SW 1271 (cell line): ENCODE data around the gene SOX15.

Source experiments
- DNase-seq, 2 experiments: peaks; one replicate each; lab custom pipeline; 2025; lab: John Stamatoyannopoulos, UW

Gene SOX15

DNA sequence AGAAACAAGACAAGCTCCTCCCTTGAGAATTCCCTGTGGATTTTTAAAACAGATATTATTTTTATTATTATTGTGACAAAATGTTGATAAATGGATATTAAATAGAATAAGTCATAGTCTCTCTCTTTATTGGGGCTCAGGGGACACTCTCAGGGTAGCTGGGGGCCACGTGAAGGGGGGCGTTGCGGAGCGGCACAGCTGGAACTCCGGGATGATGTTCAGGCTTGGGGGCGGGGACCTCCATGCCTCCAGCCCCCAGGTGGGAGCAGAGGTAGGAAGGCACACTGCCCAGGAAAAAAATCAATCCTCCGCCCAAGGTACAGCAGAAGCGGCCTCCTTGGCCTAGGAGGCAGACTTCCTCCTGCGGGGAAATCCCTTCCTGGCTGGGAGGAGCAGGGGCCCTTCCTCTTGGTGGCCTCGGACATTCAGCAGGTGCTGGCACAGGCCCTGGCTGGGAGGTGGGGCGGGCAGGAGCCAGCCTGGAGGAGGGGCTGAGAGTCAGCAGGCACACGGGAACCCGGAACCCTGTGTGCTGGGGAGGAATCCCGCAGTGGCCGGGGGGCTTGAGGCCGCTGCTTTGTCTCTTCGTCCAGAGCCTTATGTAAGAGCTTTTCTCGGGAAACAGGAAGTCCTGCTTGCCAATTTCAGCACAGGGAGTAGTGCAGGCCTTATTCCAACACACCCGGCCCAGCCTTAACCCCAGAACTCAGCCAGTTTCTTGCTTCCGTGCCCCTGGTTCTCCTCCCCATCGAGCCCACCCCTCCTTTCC lies 31.9 kb downstream of the SOX15 start:
- DNase-seq: no peak

DNA sequence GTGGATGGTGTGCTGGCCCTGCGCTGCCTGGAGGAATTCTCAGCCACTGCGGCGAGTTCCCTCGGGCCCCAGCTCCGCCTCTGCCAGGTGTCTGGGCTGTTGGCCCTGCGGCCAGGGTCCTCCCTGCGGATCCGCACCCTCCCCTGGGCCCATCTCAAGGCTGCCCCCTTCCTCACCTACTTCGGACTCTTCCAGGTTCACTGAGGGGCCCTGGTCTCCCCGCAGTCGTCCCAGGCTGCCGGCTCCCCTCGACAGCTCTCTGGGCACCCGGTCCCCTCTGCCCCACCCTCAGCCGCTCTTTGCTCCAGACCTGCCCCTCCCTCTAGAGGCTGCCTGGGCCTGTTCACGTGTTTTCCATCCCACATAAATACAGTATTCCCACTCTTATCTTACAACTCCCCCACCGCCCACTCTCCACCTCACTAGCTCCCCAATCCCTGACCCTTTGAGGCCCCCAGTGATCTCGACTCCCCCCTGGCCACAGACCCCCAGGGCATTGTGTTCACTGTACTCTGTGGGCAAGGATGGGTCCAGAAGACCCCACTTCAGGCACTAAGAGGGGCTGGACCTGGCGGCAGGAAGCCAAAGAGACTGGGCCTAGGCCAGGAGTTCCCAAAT lies 32.6 kb downstream of the SOX15 start:
- no peak for DNase-seq

GRCh38 chr17:7556627-7557026 lies 33.3 kb downstream of the SOX15 start:
- DNase-seq: no peak

GRCh38 chr17:7555320-7555948 lies 34.5 kb downstream of the SOX15 start:
- DNase-seq: no peak

DNA sequence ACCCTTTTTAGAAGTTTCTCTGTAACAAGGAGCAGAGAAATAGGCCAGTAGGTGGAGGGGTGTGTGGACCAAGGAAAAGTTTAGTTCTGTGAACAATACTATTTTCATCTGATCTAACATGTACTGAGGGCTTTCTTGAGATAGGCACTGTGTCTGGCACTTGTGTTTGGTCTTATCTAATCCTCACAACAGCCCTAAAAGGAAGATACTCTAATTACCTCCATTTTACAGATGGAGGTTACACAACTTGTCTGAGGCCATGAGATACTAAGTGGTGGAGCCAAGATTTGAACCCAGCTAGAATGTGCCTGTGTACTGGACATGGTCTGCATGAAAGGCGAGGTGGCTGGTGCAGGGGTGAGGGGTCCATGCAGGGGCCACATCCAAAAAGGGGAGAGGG lies 36.5 kb downstream of the SOX15 start:
- DNase-seq: no peak

DNA sequence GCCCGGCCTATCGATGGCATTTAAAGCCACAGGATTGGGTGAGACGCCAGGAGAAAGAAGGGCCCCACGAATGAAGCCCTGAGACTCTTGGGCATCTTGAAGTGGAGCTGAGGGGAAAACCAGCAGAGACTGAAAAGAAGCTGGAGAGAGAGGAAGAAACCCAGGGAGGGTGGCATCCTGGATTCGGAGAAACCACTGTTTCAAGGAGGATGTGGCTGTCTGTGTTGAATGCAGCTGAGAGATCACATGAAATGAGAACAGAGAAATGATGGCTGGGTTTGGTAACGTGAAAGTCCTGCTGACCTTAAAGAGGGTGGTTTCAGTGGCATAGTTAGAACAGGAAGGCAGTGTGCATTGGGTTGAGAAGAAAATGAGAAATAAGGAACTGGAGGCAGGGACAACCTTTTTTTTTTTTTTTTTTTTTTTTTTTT lies 37.3 kb downstream of the SOX15 start:
- no peak for DNase-seq

DNA sequence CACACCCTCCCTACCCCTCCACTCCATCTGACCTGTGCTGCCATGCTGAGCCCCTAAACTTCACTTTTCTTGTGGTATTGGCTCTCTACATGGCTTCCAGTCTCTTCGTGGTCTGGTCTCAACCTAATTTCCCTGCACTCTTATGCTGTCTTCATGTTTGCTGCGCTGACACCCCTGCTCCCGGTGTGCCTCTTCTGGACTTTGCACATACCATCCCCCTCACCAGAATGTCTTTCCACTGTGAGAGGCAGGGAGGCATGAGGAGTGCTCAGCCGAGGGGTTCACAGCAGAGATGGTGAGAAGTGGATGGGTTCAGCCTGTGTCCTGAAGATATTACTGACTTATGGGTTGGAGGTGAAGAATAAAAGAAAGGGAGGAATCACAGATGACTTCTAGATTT lies 38.5 kb downstream of the SOX15 start:
- DNase-seq: no peak

DNA sequence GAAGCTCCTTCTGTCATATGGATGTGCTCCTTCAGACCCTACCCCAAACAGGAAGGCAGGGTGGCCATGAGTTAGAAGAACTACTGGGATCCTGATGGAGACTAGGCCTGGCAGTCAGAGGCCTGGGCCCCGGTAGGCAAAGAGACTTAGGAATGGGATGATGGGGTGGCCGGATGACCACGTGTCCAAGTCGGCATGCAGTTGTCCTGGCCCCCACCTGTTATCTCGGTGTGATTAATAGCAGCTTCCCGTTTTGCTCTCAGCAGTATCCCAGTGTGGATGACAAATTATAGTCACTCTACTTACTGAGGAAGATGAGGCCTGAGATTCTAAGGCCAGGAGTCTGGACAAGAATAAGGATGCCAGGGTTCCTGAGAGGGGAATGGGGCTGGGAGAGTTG lies 39.5 kb downstream of the SOX15 start:
- no peak for DNase-seq

DNA sequence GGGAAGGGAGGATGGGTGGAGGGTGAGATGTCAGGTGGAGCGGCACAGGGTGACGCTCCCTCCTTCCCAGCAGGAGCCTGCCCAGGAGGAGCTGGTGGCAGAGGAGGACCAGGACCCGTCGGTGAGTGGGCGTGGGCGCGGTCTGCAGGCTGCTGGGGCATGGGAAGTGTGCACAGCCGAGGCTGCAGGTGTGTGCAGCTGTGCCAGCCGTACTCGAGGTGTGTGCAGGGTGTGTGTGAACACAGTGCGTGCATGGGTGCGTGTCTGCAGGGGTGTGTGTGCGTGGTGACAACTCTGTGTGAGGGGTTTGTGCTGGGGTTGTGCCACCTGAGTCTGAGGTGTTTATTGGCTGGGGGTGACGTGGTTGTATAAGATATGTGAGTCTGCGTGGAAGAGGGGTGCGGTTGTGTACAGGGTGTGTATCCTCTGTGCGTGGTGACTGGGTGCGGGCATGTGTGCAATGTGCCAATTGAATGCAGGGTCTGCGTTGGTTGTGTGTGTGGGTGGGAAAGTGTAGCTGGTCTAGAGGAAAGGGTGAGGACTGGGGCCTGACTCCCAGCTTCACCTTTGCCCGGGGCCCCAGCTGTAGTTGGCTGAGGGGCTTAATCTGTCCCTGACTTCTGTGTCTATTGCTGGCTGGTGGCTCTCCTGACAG lies 40.4 kb downstream of the SOX15 start:
- DNase-seq: no peak

- DNase-seq: no peak
Measured at GRCh38 chr17:7548585-7549400, 41.1 kb downstream of the SOX15 start, which contains the start of gene TNFSF12. Gene TNFSF12 (plus strand): TSS chr17:7549058. CDS start chr17:7549154, 96 bp downstream.

GRCh38 chr17:7544911-7545310 lies 45.0 kb downstream of the SOX15 start:
- no peak for DNase-seq

DNA sequence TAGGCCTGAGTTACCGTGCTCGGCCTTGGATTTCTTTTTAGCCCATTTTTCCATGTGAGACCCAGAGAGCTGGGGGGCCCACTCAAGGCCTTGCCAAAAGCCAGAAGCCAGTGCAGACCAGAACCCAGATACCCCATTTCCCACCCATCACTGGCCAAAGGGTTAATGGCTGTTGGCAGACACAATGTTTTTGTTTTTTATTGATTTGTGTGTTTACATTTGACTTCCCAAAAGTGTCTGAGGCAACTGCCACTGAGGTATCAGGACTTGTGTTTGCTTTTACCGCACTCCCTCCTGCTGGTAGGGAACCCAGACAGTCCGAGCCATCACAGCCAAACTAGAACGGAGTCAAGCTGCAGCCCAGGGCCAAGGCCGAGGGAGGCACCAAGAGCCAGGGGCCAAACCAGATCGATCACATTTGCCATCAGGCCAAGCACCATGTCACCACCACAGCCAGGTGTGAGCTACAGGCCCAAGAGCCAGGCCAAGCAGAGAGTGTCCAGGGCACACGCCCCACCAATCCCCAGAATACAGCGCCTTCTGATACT lies 48.7 kb downstream of the SOX15 start:
- DNase-seq: no peak

GRCh38 chr17:7538891-7539545 lies 50.9 kb downstream of the SOX15 start:
- no peak for DNase-seq
